HG03521 (cell line): Measurements from ENCODE around the gene ESAM.

Source experiments
- ATAC-seq: cut with Tn5 transposase; IDR thresholded peaks from one replicate; pipeline ENCODE4 v1.9.1; 2021; ENCODE audit warnings: mild to moderate bottlenecking, moderate library complexity; ENCODE audit not compliant: unreplicated experiment

The ESAM gene

GRCh38 chr11:124762105-124762623, at the start of gene ESAM:
Gene ESAM, minus strand, starts transcription at chr11:124762290. Its CDS starts 136 bp downstream, at chr11:124762154.
- peak; percentile 66 for ATAC-seq

- ATAC-seq: no peak
Observed at GRCh38 chr11:124811399-124812125, 49.5 kb upstream of the ESAM start.

GRCh38 chr11:124807660-124808270, 45.7 kb upstream of the ESAM start:
- ATAC-seq: no peak

GRCh38 chr11:124807201-124807600, 45.1 kb upstream of the ESAM start:
- ATAC-seq: no peak

GRCh38 chr11:124804884-124805283, 42.8 kb upstream of the ESAM start:
- no peak for ATAC-seq

- ATAC-seq: no peak
Observed at GRCh38 chr11:124801636-124802312, 39.7 kb upstream of the ESAM start.

GRCh38 chr11:124801014-124801413, 38.9 kb upstream of the ESAM start:
- ATAC-seq: no peak

- peak; percentile 91 for ATAC-seq
Observed at GRCh38 chr11:124800226-124800929, 38.3 kb upstream of the ESAM start, which contains the start of gene MSANTD2. Gene MSANTD2, minus strand, starts transcription at chr11:124800406. Its CDS starts 26 bp downstream, at chr11:124800380.

GRCh38 chr11:124799348-124800225, 37.5 kb upstream of the ESAM start:
- peak; percentile 34 for ATAC-seq

GRCh38 chr11:124798991-124799347, 36.9 kb upstream of the ESAM start:
- ATAC-seq: peak; percentile 7

GRCh38 chr11:124796312-124796711, 34.2 kb upstream of the ESAM start:
- ATAC-seq: no peak

- ATAC-seq: peak; percentile 58
Observed at GRCh38 chr11:124793466-124794278, 31.6 kb upstream of the ESAM start.

GRCh38 chr11:124791626-124792341, 29.7 kb upstream of the ESAM start:
- peak; percentile 73 for ATAC-seq

GRCh38 chr11:124788521-124788920, 26.4 kb upstream of the ESAM start:
- no peak for ATAC-seq

GRCh38 chr11:124784051-124784450, 22.0 kb upstream of the ESAM start:
- no peak for ATAC-seq

GRCh38 chr11:124783002-124783401, 20.9 kb upstream of the ESAM start:
- no peak for ATAC-seq

GRCh38 chr11:124779568-124779967, 17.5 kb upstream of the ESAM start:
- no peak for ATAC-seq

- ATAC-seq: no peak
Observed at GRCh38 chr11:124778281-124778680, 16.2 kb upstream of the ESAM start.
